A549 (cell line): ENCODE measurements around the gene TPD52L1.

Source experiments
- CTCF ChIP-seq: fragments of >200 bp; sonication (Bioruptor Twin); formaldehyde crosslinking; IDR thresholded peaks from 3 replicates; pipeline ENCODE4 v1.5.1; 2016
- JUNB ChIP-seq: fragments of >200 bp; sonication (Bioruptor Twin); formaldehyde crosslinking; IDR thresholded peaks from 2 replicates; pipeline ENCODE4 v1.6.1; 2016
- MYC ChIP-seq: IDR thresholded peaks from 2 replicates; pipeline ENCODE4 v1.6.1; 2012; ENCODE audit warnings: mild to moderate bottlenecking, inconsistent platforms, low read length, improper control_type of control experiment, borderline replicate concordance
- POLR2A ChIP-seq: IDR thresholded peaks from 2 replicates; pipeline ENCODE4 v1.6.1; 2012; ENCODE audit warnings: mild to moderate bottlenecking, low read length
- RAD21 ChIP-seq, 2 experiments: fragments of >200 bp in 1 of 2; sonication (Bioruptor Twin) in 1 of 2; formaldehyde crosslinking in 1 of 2; IDR thresholded peaks in 1 of 2; conservative IDR thresholded peaks in 1 of 2; 2 replicates in 1 of 2; 3 replicates in 1 of 2; pipeline ENCODE4 v1.6.1; 2012 to 2018; ENCODE audit warnings: inconsistent platforms in 1 of 2
- RCOR1 ChIP-seq: fragments of 150-350 bp; IDR thresholded peaks from 2 replicates; pipeline ENCODE4 v1.6.1; 2014; ENCODE audit warnings: antibody characterized with exemption, low read length, low read depth
- RFX5 ChIP-seq: fragments of 450-650 bp; IDR thresholded peaks from 2 replicates; pipeline ENCODE4 v1.7.1; 2014; ENCODE audit warnings: antibody characterized with exemption, mild to moderate bottlenecking, moderate library complexity
- ZC3H11A ChIP-seq: fragments of 450-650 bp; IDR thresholded peaks from 2 replicates; pipeline ENCODE4 v1.6.1; 2014; ENCODE audit warnings: antibody characterized with exemption, mild to moderate bottlenecking

- no peak for TF ChIP-seq POLR2A
- no peak for TF ChIP-seq RFX5
- no peak for TF ChIP-seq CTCF
- TF ChIP-seq JUNB, result no peak
- TF ChIP-seq RAD21 (conservative IDR thresholded peaks at IDR 0.05 in 1 of 2, IDR thresholded peaks at IDR 0.05 in 1 of 2), result no peak
- no peak for TF ChIP-seq MYC
- no peak for TF ChIP-seq RCOR1
- TF ChIP-seq ZC3H11A, result no peak
These were observed 30.0 kb upstream of the TPD52L1 start for GRCh38 chr6:125123468-125124048.
